HG02623 (cell line): ENCODE measurements around the gene CALR.
"Not testable (repeated sequence)": the region's sequence is repeated elsewhere in the genome, so short reads cannot be mapped to it uniquely, and the experiment has no call there.

Source experiments
- ATAC-seq: cut with Tn5 transposase; IDR thresholded peaks from one replicate; pipeline ENCODE4 v1.9.1; 2021; ENCODE audit warnings: moderate library complexity; ENCODE audit not compliant: unreplicated experiment

The CALR gene

DNA sequence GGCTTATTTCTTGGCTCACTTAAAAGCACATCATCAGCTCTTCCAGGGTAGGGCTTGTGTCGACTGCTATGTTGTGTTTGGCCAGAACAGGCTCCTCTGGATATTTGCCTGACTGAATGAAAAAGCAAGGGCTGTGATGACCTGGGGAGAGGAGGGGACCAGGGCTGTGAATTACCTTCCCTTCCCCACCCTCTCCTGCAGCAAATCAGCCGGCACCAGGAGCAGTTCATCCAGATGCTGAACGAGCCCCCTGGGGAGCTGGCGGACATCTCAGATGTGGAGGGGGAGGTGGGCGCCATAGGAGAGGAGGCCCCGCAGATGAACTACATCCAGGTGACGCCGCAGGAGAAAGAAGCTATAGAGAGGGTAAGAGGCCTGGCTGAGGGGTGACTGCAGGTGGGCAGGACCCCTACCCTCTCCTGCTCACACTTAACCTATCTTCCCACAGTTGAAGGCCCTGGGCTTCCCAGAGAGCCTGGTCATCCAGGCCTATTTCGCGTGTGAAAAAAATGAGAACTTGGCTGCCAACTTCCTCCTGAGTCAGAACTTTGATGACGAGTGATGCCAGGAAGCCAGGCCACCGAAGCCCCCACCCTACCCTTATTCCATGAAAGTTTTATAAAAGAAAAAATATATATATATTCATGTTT is 14.2 kb downstream of the CALR start:
- no peak for ATAC-seq

DNA sequence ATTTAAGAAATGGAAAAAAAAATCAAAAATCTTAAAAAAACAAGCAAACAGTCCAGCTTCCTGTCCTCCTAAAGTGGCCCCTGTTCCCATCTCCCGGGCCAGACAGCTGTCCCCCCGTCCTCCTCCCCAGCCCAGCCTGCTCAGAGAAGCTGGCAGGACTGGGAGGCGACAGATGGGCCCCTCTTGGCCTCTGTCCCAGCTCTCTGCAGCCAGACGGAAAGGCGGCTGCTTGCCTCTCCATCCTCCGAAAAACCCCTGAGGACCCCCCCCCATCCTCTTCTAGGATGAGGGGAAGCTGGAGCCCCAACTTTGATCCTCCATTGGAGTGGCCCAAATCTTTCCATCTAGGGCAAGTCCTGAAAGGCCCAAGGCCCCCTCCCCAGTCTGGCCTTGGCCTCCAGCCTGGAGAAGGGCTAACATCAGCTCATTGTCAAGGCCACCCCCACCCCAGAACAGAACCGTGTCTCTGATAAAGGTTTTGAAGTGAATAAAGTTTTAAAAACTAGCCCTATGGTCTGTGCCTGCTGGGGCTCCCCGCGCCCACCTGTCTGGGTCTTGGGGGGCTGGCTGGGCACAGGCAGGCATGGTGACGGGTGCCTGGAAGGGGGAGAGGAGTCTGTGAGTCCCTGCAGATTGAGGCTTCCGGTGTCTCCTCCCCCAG is 14.9 kb downstream of the CALR start:
- no peak for ATAC-seq

DNA sequence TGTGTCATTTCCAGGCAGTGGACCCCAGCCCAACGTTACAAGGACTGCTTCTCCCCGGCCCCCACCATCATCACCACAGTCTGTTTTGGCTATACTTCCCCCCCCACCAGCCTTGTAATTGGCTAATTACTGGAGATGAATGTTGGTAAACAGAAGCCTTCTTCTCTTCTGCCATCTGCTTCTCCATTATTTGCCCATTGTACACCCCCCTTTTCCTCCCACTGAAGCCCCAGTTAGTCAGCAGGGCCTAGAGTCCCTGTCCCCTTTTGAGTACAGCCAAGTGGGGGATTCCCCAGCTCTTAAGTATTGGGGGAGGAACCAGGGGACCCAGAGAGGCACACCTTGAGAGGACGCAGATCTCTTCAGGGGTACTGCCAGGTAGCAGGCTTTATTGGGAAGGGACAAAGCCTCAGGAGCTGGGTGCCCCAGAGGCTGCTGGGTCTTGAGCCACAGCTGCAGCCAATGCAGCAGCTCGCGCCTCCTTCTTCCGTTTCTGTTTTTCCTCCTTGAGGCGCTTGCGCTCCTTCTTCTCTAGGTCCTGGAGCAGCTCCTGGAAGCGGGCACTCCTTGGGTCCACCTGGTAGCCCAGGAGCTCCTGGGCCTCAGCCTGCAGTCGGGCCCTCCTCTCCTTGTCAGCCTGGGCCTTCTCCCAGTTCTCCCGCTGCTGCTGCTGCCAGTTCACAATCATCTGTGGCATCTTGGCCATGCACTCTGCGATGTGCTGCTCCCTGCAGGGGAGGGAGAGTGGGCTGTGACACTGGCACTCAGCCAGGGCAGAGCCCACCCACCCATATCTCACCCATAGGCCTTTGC is 15.6 kb downstream of the CALR start:
- no peak for ATAC-seq

DNA sequence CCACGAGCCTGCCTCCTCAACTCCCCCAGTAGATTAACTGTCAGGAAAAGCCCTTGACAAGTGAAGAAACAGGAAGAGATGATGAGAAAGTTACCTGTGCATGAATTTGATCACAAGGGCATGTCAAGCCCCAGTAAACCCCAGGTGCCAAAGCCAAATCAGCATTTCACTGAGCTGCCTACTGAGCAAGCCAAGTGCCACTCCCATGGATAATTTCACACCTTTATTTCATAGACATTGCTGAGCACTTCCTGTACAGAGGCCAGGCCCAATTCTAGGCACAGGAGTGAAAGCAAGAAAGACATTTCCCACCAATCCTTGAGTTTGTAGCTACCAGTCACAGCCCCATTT is 16.2 kb downstream of the CALR start:
- no peak for ATAC-seq

DNA sequence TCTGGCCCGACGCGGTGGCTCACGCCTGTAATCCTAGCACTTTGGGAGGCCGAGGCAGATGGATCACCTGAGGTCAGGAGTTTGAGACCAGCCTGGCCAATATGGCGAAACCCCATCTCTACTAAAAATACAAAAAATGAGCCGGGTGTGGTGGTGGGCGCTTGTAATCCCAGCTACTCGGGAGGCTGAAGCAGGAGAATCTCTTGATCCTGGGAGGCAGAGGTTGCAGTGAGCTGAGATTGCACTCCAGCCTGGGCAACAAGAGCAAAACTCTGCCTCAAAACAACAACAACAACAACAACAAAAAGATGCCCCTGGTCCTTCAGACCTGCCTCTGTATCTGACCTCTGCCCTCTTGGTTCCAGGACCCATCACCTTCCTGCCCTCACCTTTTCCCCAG is 17.2 kb downstream of the CALR start:
- ATAC-seq, result not testable (repeated sequence)

DNA sequence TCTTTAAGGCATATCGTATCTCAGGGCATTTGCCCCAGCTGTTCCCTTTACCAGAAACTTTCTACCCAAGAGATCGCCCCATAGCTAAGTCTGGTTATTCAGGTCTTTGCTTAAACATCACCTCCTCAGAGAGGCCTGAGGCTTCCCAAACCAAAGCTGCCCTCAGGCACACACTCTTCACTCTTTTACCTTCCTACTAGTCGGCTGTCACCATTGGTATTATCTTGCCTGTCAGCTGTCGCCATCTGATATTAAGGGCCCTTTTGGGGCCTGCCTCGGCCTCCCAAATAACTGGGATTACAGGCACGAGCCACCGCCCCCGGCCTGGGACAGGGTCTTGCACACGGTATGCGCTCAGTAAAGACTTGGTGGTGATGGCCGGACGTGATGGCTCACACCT is 17.6 kb downstream of the CALR start:
- ATAC-seq, result no peak

DNA sequence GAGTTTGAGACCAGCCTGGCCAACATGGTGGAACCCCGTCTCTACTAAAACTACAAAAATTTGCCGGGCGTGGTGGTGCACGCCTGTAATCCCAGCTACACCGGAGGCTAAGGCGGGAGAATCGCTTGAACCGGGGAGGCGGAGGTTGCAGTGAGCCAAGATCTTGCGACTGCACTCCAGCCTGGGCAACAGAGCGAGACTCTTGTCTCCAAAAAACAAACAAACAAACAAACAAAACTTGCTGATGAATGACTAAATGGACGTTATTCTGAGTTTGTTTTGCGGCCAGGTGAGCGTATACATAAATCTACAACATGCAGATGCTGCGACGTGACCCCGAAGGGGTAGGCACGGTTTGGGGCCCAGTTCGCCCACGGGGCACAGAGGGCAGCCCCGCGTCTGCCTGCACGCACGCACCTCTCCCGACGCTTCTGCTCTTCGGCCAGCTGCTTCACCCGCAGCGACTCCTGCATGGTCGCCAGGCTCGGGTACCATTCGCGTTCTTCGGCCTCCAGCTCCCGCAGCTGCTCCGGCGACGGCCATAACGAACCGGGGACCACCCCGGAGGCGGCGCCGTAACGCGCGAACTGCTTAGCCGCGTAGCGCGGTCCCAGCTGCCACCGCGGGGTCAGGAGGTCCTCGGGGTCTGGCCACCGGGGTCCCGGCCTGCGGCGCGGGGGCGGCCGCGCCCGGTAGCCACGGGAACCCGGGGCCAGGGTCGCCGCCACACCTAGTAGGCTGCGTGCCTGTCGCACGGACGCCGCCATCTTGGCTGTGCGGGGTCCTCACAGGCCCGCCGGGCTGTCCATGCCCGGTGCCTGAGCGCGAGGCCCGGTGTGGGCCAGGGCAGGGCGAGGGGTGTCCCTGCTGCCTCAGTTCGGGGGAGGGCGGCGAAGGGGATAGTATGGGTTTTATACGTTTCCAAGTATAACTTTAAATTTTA is 18.3 kb downstream of the CALR start, which contains the start of gene GADD45GIP1:
TSS of gene GADD45GIP1 (minus strand) at position 778 of the 943 bp plus-strand sequence. CDS start at position 767, 11 bp downstream.
- no peak for ATAC-seq

DNA sequence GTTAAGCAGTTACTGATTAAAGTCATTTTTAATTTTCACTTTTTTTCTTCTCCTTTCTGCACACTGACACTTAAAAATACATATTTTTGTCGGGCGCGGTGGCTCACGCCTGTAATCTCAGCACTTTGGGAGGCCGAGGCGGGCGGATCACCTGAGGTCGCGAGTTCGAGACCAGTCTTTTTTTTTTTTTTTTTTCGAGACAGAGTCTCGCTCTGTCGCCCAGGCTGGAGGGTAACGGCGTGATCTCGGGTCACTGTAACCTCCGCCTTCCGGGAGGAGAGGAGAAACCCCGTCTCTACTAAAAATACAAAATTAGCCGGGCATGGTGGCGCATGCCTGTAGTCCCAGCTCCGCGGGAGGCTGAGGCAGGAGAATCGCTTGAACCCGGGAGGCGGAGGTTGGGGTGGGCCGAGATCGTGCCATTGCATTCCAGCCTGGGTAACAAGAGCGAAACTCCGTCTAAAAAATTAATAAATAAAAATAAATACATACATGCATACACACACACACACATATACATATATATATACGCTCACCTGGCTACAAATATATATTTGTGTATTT is 19.1 kb downstream of the CALR start:
- not testable (repeated sequence) for ATAC-seq

DNA sequence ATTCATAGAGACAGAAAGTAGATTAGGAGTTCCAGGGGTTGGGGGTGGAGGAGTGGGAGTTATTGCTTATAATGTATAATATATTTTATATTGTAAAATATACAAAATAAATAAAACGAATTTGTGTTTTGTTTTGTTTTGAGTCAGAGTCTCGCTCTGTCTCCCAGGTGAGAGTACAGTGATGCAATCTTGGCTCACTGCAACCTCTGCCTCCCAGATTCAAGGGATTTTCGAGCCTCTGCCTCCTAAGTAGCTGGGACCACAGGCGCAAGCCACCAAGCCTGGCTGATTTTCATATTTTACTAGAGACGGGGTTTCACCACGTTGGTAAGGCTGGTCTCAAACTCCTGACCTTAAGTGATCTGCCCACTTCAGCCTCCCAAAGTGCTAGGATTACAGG is 21.1 kb downstream of the CALR start:
- ATAC-seq, result no peak

DNA sequence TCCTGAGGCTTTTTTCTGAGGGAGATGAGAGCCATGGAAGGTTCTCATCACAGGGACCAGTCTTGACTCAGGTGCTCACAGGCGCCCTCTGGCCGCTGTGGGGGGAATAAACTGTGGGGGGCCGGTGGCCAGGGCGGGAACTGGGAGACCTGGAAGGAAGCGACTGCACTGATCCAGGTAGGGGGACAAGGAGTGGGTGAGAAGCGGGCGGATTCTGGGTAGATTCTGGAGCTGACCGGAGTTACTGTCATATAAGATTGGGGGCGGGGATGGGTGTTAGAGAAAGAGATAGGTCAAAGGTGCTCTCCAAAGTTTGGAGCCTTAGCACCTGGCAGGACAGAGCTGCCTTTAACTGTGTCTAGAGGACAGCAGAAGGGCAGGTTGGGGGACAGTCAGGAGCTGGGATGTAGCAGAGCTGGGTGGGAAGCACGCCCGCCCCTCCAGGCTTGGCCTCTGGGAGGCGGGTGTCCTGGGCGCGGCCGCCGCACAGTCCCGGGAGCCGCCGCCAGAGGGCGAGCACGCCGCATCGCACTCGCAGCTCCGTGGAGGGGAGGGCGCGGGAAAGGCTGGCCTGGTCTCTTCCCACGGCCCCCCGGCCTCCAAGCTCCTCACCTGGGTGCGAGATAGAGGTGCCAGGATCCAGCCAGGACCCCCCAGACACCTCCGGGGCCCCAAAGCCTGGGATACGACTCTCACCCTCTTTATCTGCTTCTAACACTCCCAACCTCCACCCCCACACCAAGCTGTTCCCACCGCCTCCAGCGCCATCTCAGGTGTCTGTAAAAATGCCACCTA is 26.8 kb downstream of the CALR start:
- no peak for ATAC-seq

DNA sequence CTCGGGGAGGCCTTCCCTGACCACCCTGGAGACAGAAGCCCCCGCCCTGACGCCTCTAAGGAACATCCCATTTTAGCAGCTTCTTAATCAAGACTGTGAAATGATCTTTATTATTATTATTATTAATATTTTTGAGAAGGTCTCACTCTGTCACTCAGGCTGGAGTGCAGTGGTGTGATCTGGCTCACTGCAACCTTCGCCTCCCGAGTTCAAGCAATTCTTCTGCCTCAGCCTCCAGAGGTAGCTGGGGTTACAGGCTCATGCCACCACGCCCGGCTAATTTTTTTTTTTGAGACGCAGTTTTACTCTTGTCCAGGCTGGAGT is 27.4 kb downstream of the CALR start:
- no peak for ATAC-seq

DNA sequence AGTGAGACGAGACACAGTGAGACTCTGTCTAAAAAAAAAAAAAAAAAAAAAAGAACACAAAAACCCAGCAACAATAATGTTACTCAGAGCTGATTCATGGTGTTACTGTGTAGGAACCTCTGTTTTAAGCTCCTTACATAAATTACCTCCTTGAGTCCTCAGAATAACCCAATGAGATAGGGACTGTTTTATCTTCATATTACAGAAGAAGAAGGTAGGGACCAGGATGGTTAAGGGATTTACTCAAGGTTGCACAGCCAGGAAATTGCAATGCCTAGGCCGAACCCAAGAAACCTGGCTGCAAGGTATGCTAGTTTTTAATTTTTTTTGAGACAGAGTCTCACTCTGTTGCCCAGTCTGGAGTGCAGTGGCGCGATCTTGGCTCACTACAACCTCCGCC is 29.5 kb downstream of the CALR start:
- ATAC-seq, result no peak

DNA sequence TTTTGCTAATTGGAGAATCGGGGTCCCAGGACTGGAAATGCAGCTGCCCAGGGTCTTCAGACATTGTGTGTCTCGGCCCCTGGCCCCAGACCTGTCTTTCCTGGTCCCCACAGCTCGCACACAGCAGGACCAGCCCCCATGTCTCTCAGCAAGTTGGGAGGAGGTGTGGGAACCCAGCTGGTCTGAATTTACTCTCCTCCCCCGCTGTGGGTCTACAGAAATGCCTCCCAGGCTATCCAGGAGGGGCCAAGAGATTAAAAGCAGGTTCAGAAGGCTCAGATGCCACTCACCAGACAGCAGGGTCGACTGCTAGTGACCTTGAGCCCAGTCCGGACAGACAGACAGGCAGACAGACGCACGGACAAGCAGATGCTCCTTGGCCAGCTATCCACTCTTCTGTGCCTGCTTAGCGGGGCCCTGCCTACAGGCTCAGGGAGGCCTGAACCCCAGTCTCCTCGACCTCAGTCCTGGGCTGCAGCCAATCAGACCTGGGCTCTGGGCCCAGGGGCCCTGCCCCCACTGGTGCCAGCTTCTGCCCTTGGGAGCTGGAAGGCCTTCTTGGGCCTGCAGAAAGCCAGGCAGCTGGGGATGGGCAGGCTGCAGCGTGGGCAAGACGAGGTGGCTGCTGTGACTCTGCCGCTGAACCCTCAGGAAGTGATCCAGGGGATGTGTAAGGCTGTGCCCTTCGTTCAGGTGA is 31.0 kb downstream of the CALR start, which contains the start of gene DAND5:
TSS of gene DAND5 (plus strand) at position 285 of the 697 bp plus-strand sequence. CDS start at position 370, 85 bp downstream.
- ATAC-seq, result no peak

DNA sequence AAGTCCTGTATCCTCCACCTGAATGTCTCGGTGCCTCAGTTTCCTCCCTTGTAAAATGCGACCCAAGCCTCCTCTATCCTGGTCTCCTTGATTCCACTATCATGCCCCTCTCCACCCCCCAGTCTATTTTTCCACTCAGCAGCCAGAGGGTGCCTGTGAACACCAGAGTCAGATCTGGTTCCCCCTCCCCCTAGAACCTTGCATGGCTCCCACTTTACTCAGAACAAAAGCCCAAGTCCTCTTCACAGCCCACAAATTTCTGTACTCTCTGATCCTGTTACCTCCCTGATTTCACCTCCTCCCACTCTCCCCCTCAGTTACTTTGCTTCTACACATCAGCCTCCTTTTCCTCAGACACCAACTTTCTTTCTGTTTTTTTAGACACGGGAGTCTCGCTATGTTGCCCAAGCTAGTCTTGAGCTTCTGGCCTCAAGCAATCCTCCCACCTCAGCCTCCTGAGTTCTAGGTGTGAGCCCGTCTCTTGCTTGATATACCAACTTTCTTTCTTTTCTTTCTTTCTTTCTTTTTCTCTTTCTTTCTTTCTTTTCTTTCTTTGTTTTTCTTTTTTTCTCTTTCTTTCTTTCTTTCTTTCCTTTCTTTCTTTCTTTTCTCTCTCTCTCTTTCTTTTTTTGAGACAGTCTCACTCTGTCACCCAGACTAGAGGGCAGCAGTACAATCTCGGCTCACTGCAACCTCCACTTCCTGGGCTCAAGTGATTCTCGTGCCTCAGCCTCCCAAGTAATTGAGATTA is 31.8 kb downstream of the CALR start:
- no peak for ATAC-seq

DNA sequence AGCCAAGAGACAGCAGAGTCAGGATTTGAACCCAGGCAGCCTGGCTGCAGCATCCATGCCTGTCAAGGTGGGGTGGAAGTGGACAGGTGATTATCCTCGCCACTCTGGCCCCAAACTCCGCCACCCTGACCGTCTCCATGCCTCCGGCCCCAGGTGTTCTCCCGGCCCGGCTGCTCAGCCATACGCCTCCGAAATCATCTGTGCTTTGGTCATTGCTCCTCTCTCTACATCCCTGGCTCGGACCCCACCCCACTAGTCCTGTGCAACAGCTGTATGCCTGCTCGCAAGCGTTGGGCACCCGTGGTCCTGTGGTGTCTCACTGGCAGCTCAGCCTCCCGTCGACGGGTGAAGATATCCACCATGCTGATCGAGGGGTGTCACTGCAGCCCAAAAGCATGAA is 34.8 kb downstream of the CALR start:
- no peak for ATAC-seq

DNA sequence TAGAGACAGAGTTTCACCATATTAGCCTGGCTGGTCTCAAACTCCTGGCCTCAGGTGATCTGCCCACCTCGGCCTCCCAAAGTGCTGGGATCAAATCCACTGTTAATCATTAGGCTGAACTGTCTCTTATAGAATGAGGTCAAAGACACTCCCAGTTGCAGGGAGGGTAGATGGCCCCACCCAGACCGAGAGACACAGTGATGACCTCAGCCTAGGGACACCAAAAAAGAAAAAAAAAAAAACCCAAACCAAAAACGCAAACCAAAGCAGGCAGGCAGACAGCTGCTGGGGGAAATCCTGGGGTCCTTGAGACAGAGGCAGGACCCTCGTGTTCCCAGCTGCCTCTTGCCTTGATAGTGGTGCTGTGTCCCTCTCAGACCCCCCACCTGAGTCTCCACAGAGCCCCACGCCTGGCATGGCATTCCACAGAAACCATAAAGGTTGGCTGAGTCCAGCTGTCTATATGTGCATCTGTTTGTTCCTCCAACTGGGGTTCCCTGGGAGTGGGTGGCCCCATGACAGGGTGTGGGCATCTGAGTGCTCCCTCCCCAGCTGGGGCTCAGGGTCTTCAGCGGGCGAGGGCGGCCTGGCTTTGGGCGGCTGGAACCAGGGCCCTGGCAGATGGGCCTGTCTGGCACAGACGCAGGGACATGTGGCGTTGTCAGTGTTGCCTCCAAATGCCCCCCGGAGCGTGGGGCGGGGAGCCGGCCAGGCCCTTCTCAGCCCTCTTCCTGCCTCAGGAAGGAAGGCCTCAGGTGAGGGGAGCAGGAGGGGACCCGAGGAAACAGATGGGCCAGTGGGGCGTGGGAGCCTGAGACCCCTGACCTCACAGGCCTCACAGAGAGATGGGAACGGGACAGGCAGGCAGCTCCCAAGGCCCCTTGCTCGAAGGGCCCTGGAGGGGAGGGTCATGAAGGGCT is 36.2 kb downstream of the CALR start:
- ATAC-seq, result no peak

DNA sequence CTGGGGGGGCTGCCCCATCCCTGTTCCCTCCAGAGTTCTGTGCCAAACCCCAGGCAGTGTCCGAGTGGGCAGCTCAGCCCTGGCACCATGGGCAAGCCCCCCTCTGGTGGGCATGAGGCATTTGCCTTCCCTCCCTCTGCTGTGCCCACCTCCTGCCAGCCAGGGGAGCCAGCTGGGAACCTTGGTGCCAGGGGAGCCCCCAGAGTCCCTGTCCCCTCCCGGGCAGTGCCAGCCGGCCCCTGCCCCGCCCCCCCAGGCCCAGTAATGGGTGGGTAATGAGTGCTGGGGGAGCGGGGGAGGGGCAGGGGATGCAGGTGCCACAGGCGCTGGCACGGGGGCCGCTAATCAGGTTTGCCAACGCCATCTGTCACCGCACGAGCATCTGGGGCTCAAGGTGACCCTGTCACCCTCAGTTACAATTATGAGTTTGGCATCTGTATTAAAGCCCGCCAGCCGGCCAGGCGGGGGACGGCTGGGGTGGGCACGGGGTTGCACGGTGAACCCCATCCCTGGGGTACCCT is 36.9 kb downstream of the CALR start:
- ATAC-seq, result no peak
